Ureter (tissue), 1 donor: ENCODE data around the gene UBE4A. TPM values are rescaled to one million over a fixed set of nuclear protein-coding genes. Genes with fewer than 3 reads are reported as not detected.
A peak's percentile ranks its signal among the peaks of the same experiment; 100 is the strongest.

Experiments
- DNase-seq: peaks from one replicate; pipeline ENCODE4 v3.0.0-alpha.2; 2020; ENCODE audit warnings: low spot score
- total RNA-seq: library from RNA; stranded (reverse); gene quantifications from one replicate; pipeline ENCODE4 v1.2.4, GENCODE V29; 2023
- donor health status: DM: yes; HTN: yes; CAD: no.

Gene UBE4A
- total RNA-seq, 1 donor from 2014 or later: 46.5 TPM

DNA sequence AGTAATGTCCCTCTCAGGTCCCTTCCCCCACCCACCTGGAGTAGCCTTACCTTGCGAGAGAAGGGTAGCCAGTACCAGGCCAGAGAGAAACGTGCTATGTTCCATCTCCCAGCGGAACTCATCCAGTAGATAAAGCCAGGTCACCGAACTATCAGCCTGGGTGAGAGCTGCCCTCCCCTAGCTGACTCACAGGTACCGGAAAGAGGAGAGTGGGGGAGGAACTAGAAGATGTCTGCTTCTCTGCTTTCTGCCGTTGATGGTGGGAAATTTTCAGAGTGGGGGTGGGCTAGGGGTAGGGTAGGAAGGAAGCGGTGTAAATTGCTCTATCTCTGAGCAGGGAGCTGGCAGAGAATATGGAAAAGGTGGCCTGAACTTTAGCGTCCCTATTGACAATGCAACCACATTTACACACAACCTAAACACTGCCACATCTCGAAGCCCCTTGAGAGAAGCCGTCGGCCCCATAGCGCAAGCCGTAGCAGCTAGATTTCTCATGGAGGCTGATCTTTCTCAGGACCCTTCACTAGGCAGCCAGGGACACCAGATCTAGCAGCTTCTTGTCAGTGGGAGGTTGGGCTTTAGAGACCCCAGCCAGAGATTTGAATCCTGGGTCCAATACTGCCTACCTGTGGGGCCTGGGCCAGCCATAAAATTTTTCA, 16.8 kb upstream of the UBE4A start, which contains the start of gene CD3D:
CD3D (minus strand) TSS at position 203 of the 659 bp plus-strand sequence; CDS start at position 105, 98 bp downstream.
- no peak for DNase-seq

DNA sequence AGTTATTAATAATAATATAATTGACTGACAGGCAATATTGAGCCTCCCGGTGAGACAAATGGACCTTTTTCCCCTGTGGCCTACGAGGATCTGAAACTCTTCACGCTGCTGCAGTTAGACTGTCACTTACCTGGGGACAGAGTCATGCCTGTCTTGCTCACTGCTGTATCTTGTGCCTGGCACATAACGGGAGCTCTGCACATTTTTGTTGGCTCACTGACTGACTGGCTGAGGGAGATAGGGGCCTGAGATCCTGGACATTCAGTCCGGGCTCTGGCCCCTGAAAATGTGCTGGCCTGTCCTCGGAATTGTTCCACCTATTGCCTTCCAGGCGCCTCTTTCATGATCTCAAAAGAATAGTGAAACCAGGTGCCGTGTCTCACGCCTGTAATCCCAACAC, 16.2 kb upstream of the UBE4A start:
- no peak for DNase-seq

DNA sequence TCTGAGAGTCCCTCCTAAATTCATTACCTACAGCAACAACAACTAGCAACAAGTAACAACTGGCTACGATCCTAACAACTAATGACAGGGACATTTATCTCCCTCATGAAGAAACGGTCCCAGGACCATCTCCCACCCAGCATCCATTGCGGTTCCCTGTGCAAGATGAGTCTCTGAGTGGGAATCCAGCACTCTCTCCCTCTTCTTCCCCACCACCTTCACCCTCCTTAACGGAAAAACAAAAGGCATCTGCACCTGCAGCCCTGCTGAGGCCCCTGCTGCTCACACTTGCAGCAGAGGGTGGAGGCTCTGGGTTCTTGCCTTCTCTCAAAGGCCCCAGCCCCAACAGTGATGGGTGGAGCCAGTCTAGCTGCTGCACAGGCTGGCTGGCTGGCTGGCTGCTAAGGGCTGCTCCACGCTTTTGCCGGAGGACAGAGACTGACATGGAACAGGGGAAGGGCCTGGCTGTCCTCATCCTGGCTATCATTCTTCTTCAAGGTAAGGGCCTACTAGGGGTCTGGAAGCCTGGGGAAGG, 15.4 kb upstream of the UBE4A start, which contains the start of gene CD3G:
CD3G (plus strand) TSS at position 364 of the 535 bp plus-strand sequence; CDS start at position 444, 80 bp downstream.
- DNase-seq: no peak

DNA sequence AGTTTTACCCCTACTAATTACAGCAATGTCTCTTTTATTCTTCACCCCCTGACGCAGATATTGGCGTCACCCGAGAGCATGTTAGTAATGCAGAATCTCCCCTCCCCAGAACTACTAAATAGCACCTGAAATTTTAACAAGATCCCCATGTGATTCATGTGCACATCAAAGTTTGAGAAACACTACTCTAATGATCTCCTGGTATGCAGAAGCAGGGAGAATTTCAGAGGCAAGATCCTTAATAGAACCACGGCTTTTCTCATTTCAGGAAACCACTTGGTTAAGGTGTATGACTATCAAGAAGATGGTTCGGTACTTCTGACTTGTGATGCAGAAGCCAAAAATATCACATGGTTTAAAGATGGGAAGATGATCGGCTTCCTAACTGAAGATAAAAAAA, 9.9 kb upstream of the UBE4A start:
- no peak for DNase-seq

DNA sequence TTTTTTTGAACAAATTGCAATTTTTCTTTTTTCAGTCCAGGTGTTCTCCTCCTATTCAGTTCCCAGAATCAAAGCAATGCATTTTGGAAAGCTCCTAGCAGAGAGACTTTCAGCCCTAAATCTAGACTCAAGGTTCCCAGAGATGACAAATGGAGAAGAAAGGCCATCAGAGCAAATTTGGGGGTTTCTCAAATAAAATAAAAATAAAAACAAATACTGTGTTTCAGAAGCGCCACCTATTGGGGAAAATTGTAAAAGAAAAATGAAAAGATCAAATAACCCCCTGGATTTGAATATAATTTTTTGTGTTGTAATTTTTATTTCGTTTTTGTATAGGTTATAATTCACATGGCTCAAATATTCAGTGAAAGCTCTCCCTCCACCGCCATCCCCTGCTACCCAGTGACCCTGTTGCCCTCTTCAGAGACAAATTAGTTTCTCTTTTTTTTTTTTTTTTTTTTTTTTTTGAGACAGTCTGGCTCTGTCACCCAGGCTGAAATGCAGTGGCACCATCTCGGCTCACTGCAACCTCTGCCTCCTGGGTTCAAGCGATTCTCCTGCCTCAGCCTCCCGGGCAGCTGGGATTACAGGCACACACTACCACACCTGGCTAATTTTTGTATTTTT, 6.2 kb upstream of the UBE4A start:
- DNase-seq: no peak

DNA sequence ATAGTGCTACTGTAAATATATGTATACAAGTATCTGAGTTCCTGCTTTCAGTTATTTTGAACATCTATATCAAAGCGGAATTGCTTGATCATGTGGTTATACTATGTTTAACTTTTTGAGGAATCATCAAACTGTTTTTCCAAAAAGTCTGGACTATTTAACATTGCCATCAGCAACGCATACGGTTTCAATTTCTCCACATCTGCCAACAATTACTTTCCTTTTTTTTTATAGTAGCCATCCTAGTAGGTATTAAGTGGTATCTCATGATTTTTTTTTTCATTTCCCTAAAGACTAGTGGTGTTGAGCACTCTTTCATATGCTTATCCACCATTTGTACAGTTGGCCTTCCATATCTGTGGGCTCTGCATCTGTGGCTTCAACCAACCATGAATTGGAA, 1.3 kb upstream of the UBE4A start:
- DNase-seq: no peak

DNA sequence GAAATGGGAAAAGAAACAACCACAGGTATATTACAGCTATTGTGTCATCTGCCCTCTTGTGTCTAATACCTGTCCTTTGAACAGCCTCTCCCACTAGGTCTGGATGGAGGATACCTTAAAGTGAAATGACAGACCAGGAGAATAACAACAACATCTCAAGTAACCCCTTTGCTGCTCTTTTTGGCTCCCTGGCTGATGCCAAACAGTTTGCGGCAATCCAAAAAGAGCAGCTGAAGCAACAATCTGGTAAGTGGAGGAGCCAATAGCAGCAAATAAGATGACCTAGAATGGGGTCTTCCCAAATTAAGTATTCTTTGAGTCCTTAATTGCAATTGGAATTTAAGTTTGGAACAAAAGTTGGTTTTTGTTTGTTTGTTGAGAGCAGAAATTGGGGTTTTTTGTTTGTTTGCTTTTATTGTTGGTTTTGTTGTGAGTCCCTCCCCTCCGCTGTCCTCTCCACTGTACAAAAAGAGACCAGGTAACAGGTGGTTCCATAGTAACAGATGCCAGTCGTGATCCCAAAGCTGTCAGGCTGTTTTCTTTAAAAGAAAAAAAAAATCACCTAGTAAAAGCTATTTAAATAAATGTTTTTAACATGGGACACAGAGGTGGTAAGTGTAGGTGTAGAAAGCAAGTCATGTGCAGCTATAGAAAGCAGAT, 5.7 kb downstream of the UBE4A start:
- DNase-seq: no peak

DNA sequence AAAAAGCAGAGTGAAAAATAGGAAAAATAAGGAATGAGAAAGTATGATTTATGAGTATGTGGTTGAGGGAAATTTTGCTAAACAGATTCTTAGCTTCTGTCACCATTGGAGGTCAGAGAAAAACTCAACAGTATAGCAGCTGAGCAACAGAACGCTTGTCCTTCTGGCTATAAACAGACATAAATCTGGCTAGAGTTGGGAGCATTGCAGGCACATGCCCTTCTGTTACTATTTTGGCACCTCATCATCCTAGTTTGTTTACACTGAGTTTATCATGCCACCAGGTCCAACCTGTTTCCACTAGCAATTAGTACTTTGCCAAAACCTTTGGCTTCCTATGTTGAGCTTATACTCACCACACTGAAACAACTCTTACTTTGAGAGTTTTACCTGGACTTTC, 6.9 kb downstream of the UBE4A start:
- DNase-seq: no peak

DNA sequence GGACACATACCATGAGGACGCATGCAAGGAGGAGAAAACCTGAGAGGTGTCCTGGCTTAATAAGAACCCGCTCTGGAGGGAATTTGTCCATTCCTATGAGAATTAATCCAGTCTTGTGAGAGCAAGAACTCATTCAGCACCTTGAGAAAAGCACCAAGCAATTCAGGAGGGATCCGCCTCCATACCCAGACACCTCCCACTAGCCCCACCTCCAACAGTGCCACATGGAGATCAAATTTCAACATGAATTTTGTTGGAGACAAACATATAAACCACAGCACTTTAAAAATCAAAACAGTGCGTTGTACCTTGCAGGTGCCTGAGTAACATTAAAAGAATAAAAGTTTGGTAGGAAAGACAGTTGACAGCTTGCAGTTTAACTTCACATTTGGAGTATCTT, 11.4 kb downstream of the UBE4A start:
- DNase-seq: no peak

DNA sequence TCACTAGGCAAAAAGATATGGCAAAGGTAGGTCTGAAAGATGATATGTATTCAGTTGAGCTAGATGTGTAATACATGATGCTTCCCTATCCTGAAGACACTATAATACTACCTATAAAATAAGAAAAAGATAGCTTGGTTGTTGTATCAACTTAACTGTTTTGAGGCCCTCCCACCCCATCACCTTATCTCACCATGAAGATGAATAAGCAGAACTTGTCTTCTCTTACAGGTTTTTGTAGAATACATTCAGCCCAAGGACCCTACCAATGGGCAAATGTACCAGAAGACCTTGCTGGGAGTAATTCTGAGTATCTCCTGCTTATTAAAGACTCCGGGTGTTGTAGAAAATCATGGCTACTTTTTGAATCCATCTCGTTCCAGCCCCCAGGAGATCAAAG, 13.9 kb downstream of the UBE4A start:
- no peak for DNase-seq

DNA sequence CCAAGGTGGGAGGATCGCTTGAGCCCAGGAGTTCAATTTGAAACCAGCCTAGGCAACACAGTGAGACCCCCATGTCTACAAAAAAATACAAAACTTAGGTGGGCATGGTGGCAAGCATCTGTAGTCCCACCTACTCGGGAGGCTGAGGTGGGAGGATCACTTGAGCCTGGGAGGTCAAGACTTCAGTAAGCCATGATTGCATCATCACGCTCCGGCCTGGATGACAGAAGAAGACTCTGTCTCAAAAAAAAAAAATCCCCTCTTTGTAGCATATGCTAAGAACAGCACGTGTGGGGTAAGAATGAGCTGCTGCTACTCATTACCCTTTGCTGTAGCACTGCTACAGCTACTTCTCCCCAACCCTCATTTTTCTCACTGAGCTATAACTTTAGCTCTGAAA, 14.5 kb downstream of the UBE4A start:
- no peak for DNase-seq

DNA sequence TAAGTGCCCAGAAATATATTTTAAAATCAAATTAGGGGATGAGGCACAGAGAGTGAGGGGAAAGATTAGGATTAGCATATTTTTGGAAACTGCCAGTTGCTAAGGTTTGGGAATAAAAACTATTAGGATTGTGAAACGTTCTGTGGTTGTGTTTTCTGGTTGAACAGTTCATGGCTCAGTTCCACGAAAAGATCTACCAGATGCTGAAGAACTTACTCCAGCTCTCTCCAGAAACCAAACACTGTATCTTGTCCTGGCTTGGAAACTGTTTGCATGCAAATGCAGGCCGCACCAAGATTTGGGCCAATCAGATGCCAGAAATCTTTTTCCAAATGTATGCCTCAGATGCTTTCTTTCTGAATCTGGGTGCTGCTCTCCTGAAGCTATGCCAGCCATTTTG, 15.3 kb downstream of the UBE4A start:
- DNase-seq: no peak

DNA sequence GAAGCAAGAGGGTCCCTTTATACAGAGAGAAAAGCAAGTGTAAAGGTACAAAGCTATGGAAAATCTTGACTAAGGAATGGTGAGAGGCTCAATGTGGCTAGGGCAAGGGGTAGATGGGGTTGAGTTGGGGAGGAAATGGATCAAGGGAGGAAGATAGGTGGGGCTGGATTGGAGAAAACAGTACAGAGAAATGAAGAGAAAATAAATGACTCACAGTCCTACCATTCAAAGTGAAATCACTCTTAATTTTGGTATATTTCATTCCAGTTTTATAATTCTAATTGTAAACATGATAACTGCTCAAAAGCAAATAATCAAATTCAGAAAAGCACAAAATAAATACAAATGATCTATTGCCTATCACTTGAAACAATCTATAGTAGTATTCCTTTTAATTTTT, 16.6 kb downstream of the UBE4A start:
- DNase-seq: no peak

DNA sequence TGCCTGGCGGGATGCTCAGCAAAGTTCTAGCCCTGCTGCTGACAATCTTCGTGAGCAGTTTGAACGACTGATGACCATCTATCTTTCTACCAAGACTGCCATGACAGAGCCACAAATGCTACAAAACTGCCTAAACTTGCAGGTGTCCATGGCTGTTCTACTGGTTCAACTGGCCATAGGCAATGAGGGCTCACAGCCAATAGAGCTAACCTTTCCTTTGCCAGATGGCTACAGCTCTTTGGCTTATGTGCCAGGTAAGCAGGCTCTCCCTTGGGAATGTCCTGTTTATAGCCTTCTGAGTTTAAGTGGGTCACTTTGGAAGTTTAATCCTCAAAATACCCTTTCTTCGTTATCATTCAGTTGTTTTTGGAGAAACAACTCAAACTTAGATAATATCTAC, 20.1 kb downstream of the UBE4A start:
- no peak for DNase-seq

DNA sequence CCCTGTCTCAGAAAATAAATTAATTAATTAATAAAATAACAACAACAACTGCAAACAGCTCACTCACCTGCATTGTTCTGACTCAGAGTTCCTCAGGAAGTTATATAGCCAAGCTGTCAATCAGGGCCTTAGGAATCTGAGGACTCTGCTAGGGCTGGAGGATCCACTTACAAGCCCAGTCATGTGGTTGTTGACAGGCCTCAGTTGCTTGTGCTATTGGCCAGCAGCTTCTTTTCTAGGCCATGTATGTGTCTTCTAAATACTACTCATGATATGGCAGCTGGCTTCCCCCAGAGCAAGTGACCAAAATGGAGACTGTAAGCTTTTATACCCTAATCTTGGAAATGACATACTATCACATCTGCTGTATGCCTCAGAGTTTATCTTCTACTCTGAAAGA, 21.2 kb downstream of the UBE4A start:
- no peak for DNase-seq

DNA sequence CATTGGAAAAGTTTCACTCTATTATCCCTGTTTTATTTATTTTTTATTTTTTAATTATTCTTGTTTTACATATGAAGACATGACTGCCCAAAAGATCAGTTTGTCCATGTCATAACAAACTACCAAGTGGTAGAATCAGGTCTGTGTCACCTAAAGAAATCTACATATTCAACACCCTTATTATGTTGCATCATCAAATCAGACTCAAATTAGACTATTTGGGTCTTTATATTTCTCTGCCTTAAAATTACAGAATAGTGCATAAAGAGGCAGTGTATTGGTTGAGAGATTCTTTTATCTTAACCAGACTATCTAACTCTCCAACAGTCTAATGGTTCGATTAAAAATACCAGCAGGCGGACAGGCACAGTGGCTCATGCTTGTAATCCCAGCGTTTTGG, 23.6 kb downstream of the UBE4A start:
- DNase-seq: no peak

DNA sequence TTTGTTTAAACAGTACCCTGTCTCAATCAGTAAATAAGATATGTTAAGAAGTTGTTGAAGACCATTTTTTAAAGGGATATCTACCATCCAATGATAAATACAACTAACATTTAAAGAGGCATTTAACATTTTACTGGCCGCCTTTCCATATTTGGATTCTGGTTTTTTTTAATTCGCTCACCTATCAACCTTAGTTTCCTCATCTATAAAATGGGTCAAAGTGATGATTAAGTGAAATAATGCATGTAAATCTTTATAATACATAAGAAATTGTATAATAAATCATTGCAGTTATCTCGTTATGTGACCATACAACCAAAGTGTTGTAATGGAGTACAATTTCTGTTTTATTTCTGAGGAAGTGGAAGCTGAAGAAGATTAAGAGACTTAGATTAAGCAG, 24.3 kb downstream of the UBE4A start:
- DNase-seq: no peak

DNA sequence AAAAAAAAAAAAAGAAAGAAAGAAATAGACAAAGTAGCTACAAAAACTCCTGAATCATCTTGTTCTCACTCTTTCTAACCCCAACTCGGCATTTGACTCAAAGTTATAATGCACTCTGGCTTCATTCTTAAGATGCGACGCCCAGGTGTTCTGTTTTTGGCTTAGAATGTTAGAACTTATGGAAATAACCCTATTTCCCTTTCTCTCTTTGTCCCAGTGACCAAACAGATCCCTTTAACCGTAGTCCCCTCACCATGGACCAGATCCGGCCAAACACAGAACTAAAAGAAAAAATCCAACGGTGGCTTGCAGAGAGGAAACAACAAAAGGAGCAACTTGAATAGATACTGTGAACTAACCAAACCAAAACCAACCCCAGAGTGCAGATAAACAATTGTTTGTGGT, 36.7 kb downstream of the UBE4A start:
- DNase-seq: no peak

DNA sequence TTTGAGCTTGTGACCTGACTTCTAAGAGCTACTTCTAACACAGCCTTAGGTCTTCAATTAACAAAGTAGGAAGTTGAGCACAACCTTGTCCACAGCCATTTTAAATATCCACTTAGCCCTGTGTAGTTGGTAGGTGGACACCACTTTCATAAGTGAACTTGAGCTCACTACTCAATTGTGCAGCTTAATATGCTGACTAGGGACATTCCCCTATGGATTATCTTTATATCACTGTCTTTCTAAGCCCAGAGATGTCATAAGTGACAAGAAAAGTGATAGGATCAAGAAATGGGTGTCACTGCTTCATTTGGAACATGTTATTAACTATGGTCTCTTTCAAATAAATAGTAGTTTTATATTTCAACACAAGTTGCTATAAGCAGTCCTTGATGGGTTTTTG, 38.0 kb downstream of the UBE4A start:
- no peak for DNase-seq

DNA sequence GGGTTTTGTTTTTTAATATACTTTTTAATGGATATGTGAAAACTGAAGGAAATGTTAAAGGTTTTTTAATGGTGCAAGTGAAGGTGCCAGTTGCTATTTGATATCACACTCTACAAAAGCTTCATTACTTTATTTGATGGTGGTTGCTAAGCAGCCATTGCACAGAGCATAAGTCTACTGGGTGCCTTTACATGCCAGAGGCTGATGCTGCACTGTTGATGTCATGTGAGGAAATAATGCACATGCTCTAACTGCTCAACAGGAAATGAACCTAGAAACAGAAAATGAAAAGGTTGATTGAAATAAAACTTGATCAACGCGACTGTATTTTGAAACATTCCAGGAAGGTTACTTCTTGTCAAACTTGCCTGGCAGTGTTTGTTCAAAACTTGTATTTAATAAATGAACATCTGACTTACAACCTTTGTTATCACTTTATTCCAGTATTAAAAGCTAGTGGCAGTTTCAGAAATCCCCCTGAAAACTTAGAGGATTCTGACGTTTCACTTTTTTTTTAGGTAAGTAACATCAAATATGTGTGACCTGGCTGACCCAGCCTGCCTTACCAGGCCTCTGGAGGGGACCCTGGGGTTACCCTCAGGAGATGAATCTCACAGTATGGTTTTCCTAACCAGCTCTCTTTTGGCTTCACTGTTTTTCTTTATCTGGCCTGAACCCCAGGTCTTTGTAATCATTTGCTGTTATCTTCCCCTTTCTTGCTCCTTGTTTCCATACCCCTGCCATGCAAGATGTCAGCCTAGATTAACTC, 39.6 kb downstream of the UBE4A start:
- DNase-seq: no peak

DNA sequence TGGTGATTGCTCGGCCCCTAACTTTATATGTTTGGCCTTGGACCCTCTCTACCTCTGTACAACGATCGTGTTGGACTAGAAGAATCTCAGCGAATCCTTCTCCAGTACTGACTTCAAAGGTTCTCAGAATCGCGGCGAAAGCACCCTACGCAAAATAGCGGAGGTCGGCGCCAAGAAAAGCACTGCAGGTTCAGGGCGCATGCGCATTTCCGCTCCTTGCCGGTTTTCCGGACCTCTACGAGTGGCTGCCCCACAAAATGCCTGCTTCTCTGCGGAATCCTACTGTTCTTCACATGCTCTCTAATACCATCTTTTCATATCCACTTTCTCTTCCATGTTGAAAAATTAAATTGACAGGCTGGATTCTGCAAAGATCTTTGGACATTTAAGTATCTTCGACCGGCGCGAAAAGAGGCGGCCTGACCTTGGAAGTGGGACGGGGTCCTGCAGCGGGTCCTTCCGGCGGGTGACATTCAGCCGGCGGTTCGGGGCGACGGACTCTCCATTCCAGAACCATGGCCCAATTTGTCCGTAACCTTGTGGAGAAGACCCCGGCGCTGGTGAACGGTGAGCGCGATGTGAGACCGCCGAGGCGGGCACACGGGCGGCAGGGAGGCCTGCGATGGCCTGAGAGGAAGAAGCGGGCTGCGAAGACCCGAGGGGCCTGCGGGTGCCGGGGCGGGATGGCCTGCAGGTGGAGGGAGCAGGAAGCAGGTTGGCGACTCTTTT, 41.9 kb downstream of the UBE4A start, which contains the start of gene ATP5MG:
ATP5MG (plus strand) TSS at position 456 of the 729 bp plus-strand sequence; CDS start at position 516, 60 bp downstream.
- DNase-seq: peak; percentile 88
